WERI-Rb-1 (cell line): ENCODE data around the gene MAP3K5.

Experiments used
- DNase-seq: peaks from one replicate; pipeline ENCODE4 v3.0.0-alpha.2; 2020
- H3K27ac ChIP-seq: fragments of 250-450 bp; sonication (Bioruptor Pico); 2 replicates; pipeline ENCODE4 v1.5.1; 2020; ENCODE audit warnings: mild to moderate bottlenecking, moderate library complexity
- H3K27me3 ChIP-seq: fragments of 250-450 bp; sonication (Bioruptor Pico); 2 replicates; pipeline ENCODE4 v1.5.1; 2021; ENCODE audit warnings: mild to moderate bottlenecking, low read depth, moderate library complexity; ENCODE audit not compliant: insufficient read depth, severe bottlenecking
- H3K36me3 ChIP-seq: fragments of 250-450 bp; sonication (Bioruptor Pico); 2 replicates; pipeline ENCODE4 v1.5.1; 2020; ENCODE audit warnings: mild to moderate bottlenecking, moderate library complexity
- H3K4me3 ChIP-seq: 2 replicates; pipeline ENCODE4 v1.5.1; 2011; ENCODE audit warnings: low read depth, mild to moderate bottlenecking, control low read depth, low read length
- H3K9me3 ChIP-seq: fragments of 250-450 bp; sonication (Bioruptor Pico); 2 replicates; pipeline ENCODE4 v1.5.1; 2021; ENCODE audit warnings: mild to moderate bottlenecking, moderate library complexity; ENCODE audit not compliant: severe bottlenecking
- CTCF ChIP-seq: IDR thresholded peaks from 2 replicates; pipeline ENCODE4 v1.5.1; 2011; ENCODE audit warnings: low read depth, mild to moderate bottlenecking, control low read depth, inconsistent platforms, low read length

MAP3K5 gene

GRCh38 chr6:136772685-136773472, 19.4 kb downstream of the MAP3K5 start:
- Histone ChIP-seq H3K36me3 (no peaks in the 10 kb centered on the region), H3K27ac (no peak overlapping the region), H3K9me3 (no peaks in the 10 kb centered on the region), H3K27me3 (no peaks in the 10 kb centered on the region), H3K4me3 (no peak overlapping the region)
- DNase-seq, result no peak
- no peak for TF ChIP-seq CTCF

GRCh38 chr6:136771306-136771705, 21.0 kb downstream of the MAP3K5 start:
- H3K36me3 ChIP-seq, result no peaks in the 10 kb centered on the region
- no peak for DNase-seq
- no peaks in the 10 kb centered on the region for H3K9me3 ChIP-seq
- no peak overlapping the region for H3K27ac ChIP-seq
- H3K27me3 ChIP-seq, result no peaks in the 10 kb centered on the region
- no peak for TF ChIP-seq CTCF
- H3K4me3 ChIP-seq, result no peak overlapping the region

- Histone ChIP-seq H3K27me3 (no peaks in the 10 kb centered on the region), H3K9me3 (no peaks in the 10 kb centered on the region), H3K36me3 (no peaks in the 10 kb centered on the region), H3K27ac (no peak overlapping the region), H3K4me3 (no peak overlapping the region)
- no peak for TF ChIP-seq CTCF
- no peak for DNase-seq
Observed at GRCh38 chr6:136769759-136770158, 22.5 kb downstream of the MAP3K5 start.

GRCh38 chr6:136769124-136769523, 23.2 kb downstream of the MAP3K5 start:
- TF ChIP-seq CTCF, result no peak
- Histone ChIP-seq H3K27me3 (no peaks in the 10 kb centered on the region), H3K27ac (no peak overlapping the region), H3K4me3 (no peak overlapping the region), H3K9me3 (no peaks in the 10 kb centered on the region), H3K36me3 (no peaks in the 10 kb centered on the region)
- no peak for DNase-seq

- Histone ChIP-seq H3K36me3 (no peaks in the 10 kb centered on the region), H3K27me3 (no peaks in the 10 kb centered on the region), H3K27ac (no peak overlapping the region), H3K4me3 (no peak overlapping the region), H3K9me3 (no peaks in the 10 kb centered on the region)
- no peak for TF ChIP-seq CTCF
- DNase-seq, result no peak
Observed at GRCh38 chr6:136767570-136768309, 24.5 kb downstream of the MAP3K5 start.
